D721Med (cell line): ENCODE results near the gene TGFBR2.

ENCODE experiments used
- DNase-seq: peaks from one replicate; pipeline ENCODE4 v3.0.0; 2011; ENCODE audit warnings: low spot score; ENCODE audit not compliant: insufficient read length
- FAIRE-seq: peaks from 2 replicates; lab custom pipeline; 2011; peaks lifted over from hg19 to GRCh38; lab: Jason Lieb, UNC
- CTCF ChIP-seq: IDR thresholded peaks from 2 replicates; pipeline ENCODE4 v1.5.1; 2012; ENCODE audit warnings: mild to moderate bottlenecking, control low read depth; ENCODE audit not compliant: insufficient read depth; ENCODE audit errors: missing control alignments

The TGFBR2 gene

DNA sequence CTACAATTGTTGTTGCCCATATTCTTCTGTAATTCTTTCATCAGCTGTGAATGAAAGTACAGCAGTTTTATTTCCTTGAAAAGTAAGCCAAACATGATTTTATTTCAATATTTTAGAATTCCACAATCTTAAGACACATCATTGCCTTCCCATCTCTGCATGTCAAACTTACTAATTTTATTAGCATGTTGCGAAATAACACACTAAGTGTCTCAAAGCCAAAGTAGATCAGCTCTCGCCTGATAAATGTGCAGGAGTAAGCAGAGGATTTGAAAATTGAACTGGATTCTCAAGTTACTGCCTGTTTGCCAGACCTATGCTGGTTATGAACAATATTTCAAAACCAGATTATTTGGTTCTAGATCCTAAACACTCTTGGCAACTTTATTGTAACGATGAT lies 25.7 kb downstream of the TGFBR2 start:
- DNase-seq: no peak
- FAIRE-seq: no peak
- TF ChIP-seq CTCF: no peak

DNA sequence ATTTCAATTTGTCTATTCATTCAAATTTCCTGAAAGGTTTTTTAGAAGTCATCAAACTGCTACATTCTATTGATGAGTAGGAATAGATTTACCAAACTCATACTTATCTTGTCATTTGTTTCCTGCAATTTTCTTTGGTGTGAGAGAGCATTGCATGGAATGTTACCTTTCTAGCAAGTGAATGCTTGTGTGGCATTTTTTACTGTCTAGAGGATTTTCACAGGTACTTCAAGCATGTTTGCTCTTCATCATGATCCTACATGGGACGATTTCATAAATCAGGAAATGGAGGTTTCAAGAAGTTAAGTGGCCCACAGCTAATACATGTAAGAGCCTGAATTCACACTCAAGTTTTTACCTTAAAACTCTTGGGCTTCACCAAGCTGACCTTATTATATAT lies 26.1 kb downstream of the TGFBR2 start:
- no peak for TF ChIP-seq CTCF
- DNase-seq: no peak
- FAIRE-seq: no peak

DNA sequence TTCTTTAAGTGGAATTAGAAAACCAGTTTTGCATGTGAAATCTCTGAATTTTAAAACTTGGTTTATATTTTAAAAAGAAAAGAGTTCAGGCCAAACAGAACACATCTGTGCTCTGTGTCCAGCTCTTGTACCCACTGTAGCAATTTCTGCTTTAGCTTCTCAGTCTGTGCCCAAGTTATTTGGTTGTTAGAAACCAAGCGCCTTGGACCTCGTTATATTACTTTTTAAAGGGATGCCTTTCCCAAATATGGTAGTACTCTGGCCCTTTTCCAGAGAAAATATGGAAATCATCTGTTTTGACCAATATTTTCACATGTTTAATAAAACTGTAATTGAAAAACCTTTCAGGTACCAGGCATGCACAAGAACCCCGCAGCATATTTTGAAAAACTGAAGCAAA lies 27.3 kb downstream of the TGFBR2 start:
- no peak for FAIRE-seq

DNA sequence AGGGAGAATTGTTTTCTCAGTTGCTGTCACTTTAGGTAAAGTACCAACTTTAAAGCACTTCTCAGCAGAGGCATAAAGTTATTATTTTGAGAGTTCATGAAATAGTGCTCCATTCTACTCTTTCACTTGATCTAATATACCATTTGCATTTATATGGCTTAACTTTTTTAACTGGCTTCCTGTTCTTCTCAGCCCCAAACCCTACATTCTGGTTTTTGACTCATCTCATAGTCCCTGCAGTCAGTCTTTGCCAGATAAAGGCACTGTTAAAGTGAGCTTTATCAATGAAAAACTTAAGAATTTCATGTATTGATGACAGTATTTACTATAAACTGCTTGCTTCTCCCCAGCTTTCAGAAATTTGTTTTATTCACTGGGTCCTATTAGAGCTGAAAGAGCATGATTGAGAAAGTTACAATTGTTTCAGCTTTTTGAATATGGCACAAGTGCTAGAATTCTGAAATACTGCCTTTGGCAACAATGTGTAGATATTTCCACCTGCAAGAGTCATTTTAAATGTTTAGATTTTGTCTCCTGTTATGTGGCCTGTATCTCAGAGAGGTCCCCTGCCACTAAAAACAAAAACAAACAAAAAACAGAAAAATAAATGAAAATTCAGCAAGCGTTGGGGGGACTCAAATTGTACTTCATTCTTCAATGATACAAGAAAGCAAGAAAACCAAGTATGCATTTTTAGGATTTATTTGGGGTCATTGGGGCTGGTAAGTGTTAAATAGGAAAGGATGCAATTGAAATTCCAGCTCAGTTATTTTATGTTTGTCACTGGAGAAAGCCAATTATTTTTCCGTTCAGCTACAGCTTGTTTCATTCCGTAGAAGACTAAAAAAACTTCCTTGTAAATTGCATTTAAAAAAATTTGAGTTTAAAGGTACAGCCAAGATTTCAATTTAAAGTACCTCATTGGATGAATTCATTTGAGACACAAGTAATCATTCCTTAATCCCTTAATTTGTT lies 28.6 kb downstream of the TGFBR2 start:
- FAIRE-seq: no peak

More for the DNA sequence above, 27.3 kb downstream of the TGFBR2 start:
- DNase-seq: no peak
- no peak for TF ChIP-seq CTCF

DNA sequence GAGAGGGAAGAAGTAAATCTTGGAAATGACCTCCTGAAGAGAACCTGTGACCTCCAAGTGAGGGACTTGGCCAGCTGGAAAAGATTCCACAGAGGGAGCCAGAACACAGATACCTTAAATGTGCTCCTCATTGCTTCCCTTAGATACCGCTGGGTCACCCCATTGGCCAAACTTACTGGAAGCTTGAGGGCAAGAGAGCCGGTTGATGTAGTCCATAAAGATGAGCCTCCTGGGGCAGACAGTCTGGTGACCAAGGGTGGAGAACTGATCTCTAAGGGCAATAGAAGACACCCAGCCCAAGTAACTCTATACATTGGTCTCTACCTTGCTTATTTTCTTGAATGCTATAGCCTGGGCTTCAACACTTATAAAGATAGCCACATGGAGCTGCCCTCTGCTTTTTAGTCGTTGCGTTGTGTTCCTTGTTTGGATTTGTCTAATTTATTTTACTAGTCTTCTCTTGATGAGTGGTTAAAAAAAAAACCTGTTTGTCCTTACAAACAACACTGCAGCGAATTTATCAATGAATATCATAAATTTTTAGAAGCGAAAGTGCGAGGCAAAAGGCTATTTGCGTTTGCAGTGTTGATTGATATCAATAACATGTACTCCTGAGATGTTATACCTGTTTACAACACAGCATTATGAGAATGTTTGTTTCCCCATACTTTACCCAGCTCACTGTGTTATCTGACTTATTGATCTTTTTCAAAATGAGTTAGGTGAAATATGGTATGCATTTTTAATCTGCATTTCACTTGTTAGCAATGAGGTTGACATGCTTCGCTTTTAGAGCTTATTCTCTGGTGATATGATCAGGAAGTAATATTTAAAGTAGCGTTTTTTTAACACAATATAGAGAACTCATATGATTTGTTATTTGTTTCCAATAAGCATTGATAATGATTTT lies 31.2 kb downstream of the TGFBR2 start:
- FAIRE-seq (no peak), DNase-seq (no peak)
- TF ChIP-seq CTCF: no peak

More for the DNA sequence above, 28.6 kb downstream of the TGFBR2 start:
- DNase-seq: no peak
- TF ChIP-seq CTCF: no peak

- no peak for FAIRE-seq
- DNase-seq: no peak
- TF ChIP-seq CTCF: no peak
Measured at GRCh38 chr3:30638685-30639412, 32.4 kb downstream of the TGFBR2 start.
